ENCODE results near the gene SRD5A2. TPM values are rescaled to one million over a fixed set of nuclear protein-coding genes. Genes with fewer than 3 reads are reported as not detected.

SRD5A2 gene
- total RNA-seq, 1 donor from 2014 or later: not detected

DNA sequence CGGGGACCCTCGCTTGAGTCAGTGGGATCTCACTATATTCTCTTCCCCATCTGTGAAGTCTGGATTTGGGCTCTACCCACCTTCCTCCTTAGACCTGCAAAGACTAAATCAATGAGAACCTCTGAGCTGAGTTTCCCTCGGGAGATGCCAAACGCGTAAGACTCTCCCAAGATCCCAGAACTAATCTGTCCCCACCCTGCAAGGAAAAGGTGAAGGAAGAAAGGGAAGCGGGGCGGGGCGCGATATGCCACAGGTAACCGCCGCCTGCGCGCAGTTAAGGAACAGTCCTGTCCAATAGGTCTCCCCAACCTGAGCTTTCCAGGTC lies 780 bp downstream of the SRD5A2 start:
- H3K36me3 Mint-ChIP-seq (ENCODE audit: unreplicated experiment): peaks cover 11% of the 10 kb centered on the region
- H3K9me3 Mint-ChIP-seq (ENCODE audit: unreplicated experiment): peaks cover 3% of the 10 kb centered on the region
- H3K4me3 Mint-ChIP-seq (ENCODE audit: unreplicated experiment): peak overlapping the region; percentile 84
- no peaks in the 10 kb centered on the region for H3K4me1 Mint-ChIP-seq (ENCODE audit: low read depth, unreplicated experiment)
- DNase-seq: no peak
- TF ChIP-seq CTCF (IDR thresholded peaks at IDR 0.05; ENCODE audit: partially characterized antibody, unreplicated experiment): no peak
- H3K27me3 Mint-ChIP-seq (ENCODE audit: unreplicated experiment): peaks cover 16% of the 10 kb centered on the region
- no peak overlapping the region for H3K27ac Mint-ChIP-seq (ENCODE audit: unreplicated experiment)

DNA sequence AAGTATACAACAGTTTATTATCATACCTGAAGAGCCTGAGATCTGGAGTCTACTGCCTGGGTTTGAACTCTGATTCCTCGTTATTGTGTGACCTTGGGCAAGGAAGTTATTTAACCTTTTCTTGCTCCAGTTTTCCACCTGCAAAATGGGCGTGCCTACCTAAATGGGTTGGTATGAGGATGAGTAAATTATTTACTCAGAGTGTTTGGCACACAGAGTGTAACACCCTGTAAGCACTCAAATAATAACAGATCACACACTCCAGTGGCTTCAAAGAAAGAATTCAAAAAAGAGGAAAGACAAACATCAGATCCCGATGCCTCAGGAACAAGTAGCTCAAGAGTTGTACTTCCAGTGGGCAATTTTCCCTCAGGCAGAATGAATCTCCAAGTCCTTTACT lies 2.4 kb downstream of the SRD5A2 start:
- Mint-ChIP-seq H3K4me1 (ENCODE audit: low read depth, unreplicated experiment) (no peaks in the 10 kb centered on the region), H3K4me3 (ENCODE audit: unreplicated experiment) (no peak overlapping the region), H3K27me3 (ENCODE audit: unreplicated experiment) (peaks cover 13% of the 10 kb centered on the region), H3K36me3 (ENCODE audit: unreplicated experiment) (peaks cover 11% of the 10 kb centered on the region), H3K9me3 (ENCODE audit: unreplicated experiment) (peaks cover 3% of the 10 kb centered on the region), H3K27ac (ENCODE audit: unreplicated experiment) (no peak overlapping the region)
- no peak for TF ChIP-seq CTCF (IDR thresholded peaks at IDR 0.05; ENCODE audit: partially characterized antibody, unreplicated experiment)
- no peak for DNase-seq

DNA sequence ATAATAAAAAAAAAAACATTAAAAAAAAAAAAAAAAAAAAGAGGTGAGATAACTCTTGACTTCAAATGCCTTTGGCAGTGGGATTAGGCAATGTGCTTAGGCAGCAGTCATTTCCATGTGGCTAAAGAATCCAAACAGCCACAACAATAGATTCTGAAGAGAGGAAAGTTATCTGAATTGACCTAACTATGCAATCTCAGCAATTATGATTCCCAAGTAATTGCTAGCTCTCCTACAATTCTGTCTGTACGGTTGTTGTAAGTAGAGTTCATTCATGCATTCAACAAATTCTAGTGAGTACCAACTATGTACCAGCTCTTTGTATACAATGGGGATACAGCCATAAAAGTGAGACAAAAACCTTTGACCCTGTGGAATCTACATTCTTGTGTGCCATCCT lies 3.6 kb downstream of the SRD5A2 start:
- H3K4me1 Mint-ChIP-seq (ENCODE audit: low read depth, unreplicated experiment): no peaks in the 10 kb centered on the region
- no peak for DNase-seq
- H3K36me3 Mint-ChIP-seq (ENCODE audit: unreplicated experiment): peaks cover 11% of the 10 kb centered on the region
- TF ChIP-seq CTCF (IDR thresholded peaks at IDR 0.05; ENCODE audit: partially characterized antibody, unreplicated experiment): no peak
- peaks cover 3% of the 10 kb centered on the region for H3K9me3 Mint-ChIP-seq (ENCODE audit: unreplicated experiment)
- no peak overlapping the region for H3K4me3 Mint-ChIP-seq (ENCODE audit: unreplicated experiment)
- H3K27ac Mint-ChIP-seq (ENCODE audit: unreplicated experiment): no peak overlapping the region
- H3K27me3 Mint-ChIP-seq (ENCODE audit: unreplicated experiment): peaks cover 13% of the 10 kb centered on the region

- H3K9me3 Mint-ChIP-seq (ENCODE audit: unreplicated experiment): no peaks in the 10 kb centered on the region
- no peaks in the 10 kb centered on the region for H3K36me3 Mint-ChIP-seq (ENCODE audit: unreplicated experiment)
- H3K27me3 Mint-ChIP-seq (ENCODE audit: unreplicated experiment): peaks cover 2% of the 10 kb centered on the region
- no peaks in the 10 kb centered on the region for H3K4me1 Mint-ChIP-seq (ENCODE audit: low read depth, unreplicated experiment)
- no peak for DNase-seq
- H3K27ac Mint-ChIP-seq (ENCODE audit: unreplicated experiment): no peak overlapping the region
- TF ChIP-seq CTCF (IDR thresholded peaks at IDR 0.05; ENCODE audit: partially characterized antibody, unreplicated experiment): no peak
- no peak overlapping the region for H3K4me3 Mint-ChIP-seq (ENCODE audit: unreplicated experiment)
Measured at GRCh38 chr2:31568585-31569201, 12.0 kb downstream of the SRD5A2 start.

DNA sequence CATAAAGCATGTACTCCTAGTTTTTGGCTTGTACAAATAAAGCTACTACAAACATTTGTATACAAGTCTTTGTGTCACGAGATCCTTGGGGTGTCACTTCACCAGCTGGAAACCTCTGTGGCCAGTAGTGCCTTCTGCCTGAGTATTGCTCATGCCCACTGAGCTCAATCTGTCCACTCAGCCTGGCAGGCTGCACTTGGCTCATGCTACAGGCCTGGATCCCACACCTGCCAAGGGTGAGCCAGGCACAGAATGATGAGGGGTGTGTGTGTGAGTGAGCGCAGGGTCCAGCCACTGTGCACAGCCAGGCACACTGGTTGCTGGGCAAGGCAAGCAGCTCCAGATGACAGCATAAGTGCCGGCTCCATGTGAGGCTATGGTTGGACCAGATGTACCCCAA lies 13.1 kb downstream of the SRD5A2 start:
- H3K27me3 Mint-ChIP-seq (ENCODE audit: unreplicated experiment): peaks cover 2% of the 10 kb centered on the region
- H3K4me1 Mint-ChIP-seq (ENCODE audit: low read depth, unreplicated experiment): no peaks in the 10 kb centered on the region
- H3K27ac Mint-ChIP-seq (ENCODE audit: unreplicated experiment): no peak overlapping the region
- H3K4me3 Mint-ChIP-seq (ENCODE audit: unreplicated experiment): no peak overlapping the region
- no peak for DNase-seq
- H3K36me3 Mint-ChIP-seq (ENCODE audit: unreplicated experiment): no peaks in the 10 kb centered on the region
- no peaks in the 10 kb centered on the region for H3K9me3 Mint-ChIP-seq (ENCODE audit: unreplicated experiment)
- TF ChIP-seq CTCF (IDR thresholded peaks at IDR 0.05; ENCODE audit: partially characterized antibody, unreplicated experiment): no peak

Measured in glutamatergic neuron (in vitro differentiated cells).